GM12864 (cell line): Measurements from ENCODE around the gene AACS.
"Not testable (repeated sequence)": the region's sequence is repeated elsewhere in the genome, so short reads cannot be mapped to it uniquely, and the experiment has no call there.

ENCODE experiments used
- DNase-seq: peaks from one replicate; pipeline ENCODE4 v3.0.0-alpha.2; 2011; ENCODE audit warnings: low read depth
- H3K4me3 ChIP-seq: 2 replicates; pipeline ENCODE4 v1.5.1; 2011; ENCODE audit warnings: mild to moderate bottlenecking, low read depth, low read length, control low read depth
- TF ChIP-seq, protein P1 (sequence below): IDR thresholded peaks from 2 replicates; pipeline ENCODE4 v1.5.1; 2011; ENCODE audit warnings: low read depth, mild to moderate bottlenecking, moderate library complexity, low read length, control low read depth, inconsistent platforms; ENCODE audit errors: missing control alignments

The AACS gene

DNA sequence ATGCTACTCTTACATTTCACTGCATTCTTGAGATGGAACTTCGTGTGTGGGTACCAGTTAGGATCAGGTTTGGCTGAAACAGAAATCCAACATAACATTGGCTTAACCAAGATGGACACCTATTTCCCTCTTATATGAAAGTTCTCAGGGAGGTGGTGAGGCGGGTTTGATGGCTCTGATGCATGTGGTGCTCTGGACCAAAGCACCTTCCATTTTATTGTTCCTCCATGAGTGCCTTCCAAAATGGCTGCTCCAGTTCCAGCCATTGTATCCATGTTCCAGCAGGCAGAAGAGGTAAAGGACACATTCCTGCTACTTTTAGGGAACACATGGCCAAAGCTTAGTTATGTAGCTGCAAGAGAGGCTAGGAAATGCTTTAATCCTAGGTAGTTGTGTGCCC lies 42.2 kb upstream of the AACS start:
- H3K4me3 ChIP-seq: no peak overlapping the region
- TF ChIP-seq, protein P1, sequence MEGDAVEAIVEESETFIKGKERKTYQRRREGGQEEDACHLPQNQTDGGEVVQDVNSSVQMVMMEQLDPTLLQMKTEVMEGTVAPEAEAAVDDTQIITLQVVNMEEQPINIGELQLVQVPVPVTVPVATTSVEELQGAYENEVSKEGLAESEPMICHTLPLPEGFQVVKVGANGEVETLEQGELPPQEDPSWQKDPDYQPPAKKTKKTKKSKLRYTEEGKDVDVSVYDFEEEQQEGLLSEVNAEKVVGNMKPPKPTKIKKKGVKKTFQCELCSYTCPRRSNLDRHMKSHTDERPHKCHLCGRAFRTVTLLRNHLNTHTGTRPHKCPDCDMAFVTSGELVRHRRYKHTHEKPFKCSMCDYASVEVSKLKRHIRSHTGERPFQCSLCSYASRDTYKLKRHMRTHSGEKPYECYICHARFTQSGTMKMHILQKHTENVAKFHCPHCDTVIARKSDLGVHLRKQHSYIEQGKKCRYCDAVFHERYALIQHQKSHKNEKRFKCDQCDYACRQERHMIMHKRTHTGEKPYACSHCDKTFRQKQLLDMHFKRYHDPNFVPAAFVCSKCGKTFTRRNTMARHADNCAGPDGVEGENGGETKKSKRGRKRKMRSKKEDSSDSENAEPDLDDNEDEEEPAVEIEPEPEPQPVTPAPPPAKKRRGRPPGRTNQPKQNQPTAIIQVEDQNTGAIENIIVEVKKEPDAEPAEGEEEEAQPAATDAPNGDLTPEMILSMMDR: no peak
- DNase-seq: no peak

DNA sequence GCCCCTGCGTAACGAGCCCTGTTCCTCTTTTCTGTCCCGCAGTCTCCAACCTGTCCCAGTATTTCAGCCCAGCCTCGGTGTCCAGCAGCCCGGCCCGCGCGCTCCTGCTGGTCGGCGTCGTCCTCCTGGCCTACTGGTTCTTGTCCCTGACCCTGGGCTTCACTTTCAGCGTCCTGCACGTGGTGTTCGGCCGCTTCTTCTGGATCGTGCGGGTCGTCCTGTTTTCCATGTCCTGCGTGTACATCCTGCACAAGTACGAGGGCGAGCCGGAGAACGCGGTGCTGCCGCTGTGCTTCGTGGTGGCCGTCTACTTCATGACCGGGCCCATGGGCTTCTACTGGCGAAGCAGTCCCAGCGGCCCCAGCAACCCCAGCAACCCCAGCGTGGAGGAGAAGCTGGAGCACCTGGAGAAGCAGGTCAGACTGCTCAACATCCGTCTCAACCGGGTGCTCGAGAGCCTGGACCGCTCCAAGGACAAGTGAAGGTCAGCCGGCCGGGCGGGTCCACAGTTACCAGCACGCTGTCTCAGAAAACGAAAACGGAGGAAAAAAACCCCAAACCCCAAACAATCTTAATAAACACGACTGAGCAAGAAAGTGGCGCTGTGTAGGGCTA lies 40.2 kb upstream of the AACS start:
- DNase-seq: no peak
- TF ChIP-seq, protein P1: no peak
- no peak overlapping the region for H3K4me3 ChIP-seq

DNA sequence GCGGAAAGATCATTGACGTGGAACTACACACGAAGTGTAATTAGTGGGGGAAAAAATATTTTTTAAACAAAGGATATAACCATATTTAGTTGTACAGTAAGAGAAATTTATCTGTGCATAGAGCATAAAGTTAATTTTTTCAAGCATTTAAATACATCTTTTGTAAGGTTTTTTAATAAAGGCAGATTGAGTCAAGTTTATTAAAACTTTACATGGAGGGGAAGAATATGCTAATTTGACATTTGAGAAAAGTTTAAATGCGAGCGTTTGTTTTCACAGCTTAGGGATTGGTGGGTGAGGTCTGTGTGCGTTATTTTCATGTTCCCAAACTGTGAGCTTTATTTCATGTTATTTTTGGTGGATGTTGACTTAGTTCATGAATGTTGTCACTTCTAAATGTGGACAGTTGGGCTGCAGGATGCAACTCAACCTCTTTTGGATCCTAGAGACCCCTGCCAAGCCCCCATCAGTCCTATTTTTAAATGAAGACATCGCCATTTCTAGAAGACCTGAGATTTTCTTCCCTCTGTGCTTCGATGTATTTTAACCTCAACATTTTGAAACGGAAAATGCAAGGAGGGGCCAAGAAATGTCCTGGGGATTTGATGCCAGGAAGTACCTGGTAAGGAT lies 39.5 kb upstream of the AACS start:
- TF ChIP-seq, protein P1: no peak
- H3K4me3 ChIP-seq: no peak overlapping the region
- no peak for DNase-seq

DNA sequence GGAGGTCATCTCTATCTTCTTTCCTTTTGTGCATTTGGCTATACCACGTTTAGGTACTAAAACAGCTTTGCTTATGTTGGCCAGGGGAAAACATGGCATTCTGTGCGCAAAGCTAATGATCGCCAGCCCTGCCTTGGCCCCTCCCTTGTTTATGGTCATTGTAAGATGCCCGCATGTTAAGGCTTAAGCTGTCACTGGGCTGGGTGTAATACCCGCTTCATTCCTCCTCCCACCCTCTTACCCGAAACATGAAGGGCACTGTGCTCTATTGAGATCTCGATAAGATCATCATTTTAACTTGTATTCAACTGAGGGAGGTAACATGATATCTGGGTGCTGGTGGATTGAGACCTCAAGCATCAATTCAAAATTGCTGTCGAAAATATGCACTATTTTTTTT lies 37.1 kb upstream of the AACS start:
- no peak overlapping the region for H3K4me3 ChIP-seq
- no peak for DNase-seq
- TF ChIP-seq, protein P1: no peak

DNA sequence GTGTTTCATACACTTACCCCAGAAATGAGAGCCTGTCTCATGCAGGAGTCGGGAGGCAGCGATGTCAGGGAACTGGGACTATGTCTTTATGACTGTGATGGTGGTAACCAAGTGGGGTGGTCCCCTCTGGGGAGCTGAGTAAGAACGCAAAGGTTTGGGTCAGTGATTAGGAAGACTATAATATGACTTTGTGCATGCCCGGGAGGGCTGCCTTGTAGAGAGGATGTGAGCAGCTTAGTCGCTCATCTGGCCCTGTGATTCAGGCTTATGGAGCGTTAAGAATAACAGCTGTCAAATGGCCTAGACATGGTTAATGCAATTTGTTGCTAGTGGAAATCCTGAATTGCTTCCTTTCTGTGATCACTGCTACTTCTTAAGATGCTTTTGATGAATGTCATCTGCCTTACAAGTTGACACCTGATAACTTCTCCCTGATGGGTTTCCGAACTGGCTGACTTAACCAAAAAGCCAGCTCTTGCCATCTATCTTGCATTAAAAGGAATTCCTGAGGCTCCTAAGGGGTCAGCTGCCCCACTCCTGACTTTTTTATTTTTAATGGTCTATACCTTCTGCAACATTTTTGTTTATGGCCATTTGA lies 35.4 kb upstream of the AACS start:
- no peak overlapping the region for H3K4me3 ChIP-seq
- TF ChIP-seq, protein P1: no peak
- DNase-seq: no peak

DNA sequence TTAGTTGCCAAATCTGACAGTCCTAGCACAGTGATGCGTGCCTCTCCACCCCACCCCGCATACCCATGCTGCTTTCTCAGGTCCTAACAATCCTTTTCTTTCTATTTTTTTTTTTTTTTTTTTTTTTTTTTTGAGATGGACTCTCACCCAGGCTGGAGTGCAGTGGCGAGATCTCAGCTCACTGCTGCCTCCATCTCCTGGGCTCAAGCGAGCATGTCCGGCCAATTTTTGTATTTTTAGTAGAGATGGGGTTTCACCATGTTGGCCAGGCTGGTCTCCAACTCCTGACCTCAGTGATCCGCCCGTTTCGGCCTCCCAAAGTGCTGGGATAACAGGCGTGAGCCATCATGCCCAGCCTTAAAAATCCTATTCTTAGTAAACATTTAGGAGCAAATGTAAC lies 33.8 kb upstream of the AACS start:
- not testable (repeated sequence) for DNase-seq, H3K4me3 ChIP-seq

DNA sequence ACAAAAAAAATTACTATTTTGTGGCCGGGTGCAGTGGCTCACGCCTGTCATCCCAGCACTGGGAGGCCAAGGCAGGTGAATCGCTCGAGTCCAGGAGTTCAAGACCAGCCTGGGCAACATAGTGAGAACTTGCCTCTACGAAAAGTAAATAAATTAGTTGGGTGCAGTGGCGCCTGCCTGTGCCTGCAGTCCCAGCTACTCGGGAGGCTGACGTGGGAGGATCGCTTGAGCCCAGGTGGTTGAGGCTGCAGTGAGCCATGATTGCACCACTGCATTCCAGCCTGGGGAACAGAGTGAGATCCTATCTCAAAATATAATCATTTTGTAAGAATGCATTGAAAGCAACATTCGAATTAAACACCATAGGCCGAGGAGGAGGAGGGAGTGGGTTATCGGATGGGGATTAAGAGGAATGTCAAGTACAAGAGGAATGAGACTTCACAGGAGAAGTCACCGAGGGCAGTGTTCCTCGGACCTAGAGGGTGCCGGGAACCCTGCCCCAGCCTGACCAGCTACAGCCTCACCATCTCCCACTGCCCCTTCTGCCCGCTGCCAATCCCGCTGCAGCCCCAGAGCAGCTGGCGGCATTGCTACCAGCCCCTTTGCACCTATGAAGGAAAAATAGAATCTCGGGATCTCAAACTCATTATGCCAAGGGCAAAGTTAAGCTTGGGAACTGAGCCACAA lies 32.6 kb upstream of the AACS start:
- TF ChIP-seq, protein P1: no peak
- no peak overlapping the region for H3K4me3 ChIP-seq
- no peak for DNase-seq
